PC-3 (cell line): ENCODE data around the gene FAM149A.

Source experiments
- EZH2 ChIP-seq: fragments of 300-600 bp; sonication (generic); IDR thresholded peaks from one replicate; pipeline ENCODE4 v1.6.1; 2017; ENCODE audit warnings: antibody characterized with exemption, mild to moderate bottlenecking, low read length; ENCODE audit not compliant: unreplicated experiment
- EZH2phosphoT487 ChIP-seq: fragments of 300-600 bp; sonication (generic); IDR thresholded peaks from 2 replicates; pipeline ENCODE4 v1.6.1; 2018; ENCODE audit warnings: mild to moderate bottlenecking, antibody characterized with exemption, low read length, borderline replicate concordance
- TF ChIP-seq, protein P1 (sequence below): fragments of 300-600 bp; sonication (generic); conservative IDR thresholded peaks from 2 replicates; pipeline ENCODE4 v1.5.1; 2017; ENCODE audit warnings: antibody characterized with exemption, low read depth, mild to moderate bottlenecking, low read length

GRCh38 chr4:186192066-186192612 lies 87.6 kb downstream of the FAM149A start:
- TF ChIP-seq, protein P1, sequence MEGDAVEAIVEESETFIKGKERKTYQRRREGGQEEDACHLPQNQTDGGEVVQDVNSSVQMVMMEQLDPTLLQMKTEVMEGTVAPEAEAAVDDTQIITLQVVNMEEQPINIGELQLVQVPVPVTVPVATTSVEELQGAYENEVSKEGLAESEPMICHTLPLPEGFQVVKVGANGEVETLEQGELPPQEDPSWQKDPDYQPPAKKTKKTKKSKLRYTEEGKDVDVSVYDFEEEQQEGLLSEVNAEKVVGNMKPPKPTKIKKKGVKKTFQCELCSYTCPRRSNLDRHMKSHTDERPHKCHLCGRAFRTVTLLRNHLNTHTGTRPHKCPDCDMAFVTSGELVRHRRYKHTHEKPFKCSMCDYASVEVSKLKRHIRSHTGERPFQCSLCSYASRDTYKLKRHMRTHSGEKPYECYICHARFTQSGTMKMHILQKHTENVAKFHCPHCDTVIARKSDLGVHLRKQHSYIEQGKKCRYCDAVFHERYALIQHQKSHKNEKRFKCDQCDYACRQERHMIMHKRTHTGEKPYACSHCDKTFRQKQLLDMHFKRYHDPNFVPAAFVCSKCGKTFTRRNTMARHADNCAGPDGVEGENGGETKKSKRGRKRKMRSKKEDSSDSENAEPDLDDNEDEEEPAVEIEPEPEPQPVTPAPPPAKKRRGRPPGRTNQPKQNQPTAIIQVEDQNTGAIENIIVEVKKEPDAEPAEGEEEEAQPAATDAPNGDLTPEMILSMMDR: no peak
- TF ChIP-seq EZH2 (no peak), EZH2phosphoT487 (no peak)
